OCI-LY1 (cell line): Measurements from ENCODE around the gene ATG7.
"Not testable (repeated sequence)": the region's sequence is repeated elsewhere in the genome, so short reads cannot be mapped to it uniquely, and the experiment has no call there.

Source experiments
- EZH2 ChIP-seq: fragments of 200-600 bp; sonication (generic), shearing (Covaris generic); IDR thresholded peaks from 2 replicates; pipeline ENCODE4 v1.8.0; 2017; ENCODE audit warnings: borderline replicate concordance, mixed run types, mild to moderate bottlenecking, antibody characterized with exemption, low read length, moderate library complexity, mixed read lengths
- TF ChIP-seq, protein P1 (sequence below): fragments of 200-600 bp; sonication (generic), shearing (Covaris generic); IDR thresholded peaks from 2 replicates; pipeline ENCODE4 v1.5.1; 2017; ENCODE audit warnings: mild to moderate bottlenecking, antibody characterized with exemption, low read length, moderate library complexity, mixed read lengths

DNA sequence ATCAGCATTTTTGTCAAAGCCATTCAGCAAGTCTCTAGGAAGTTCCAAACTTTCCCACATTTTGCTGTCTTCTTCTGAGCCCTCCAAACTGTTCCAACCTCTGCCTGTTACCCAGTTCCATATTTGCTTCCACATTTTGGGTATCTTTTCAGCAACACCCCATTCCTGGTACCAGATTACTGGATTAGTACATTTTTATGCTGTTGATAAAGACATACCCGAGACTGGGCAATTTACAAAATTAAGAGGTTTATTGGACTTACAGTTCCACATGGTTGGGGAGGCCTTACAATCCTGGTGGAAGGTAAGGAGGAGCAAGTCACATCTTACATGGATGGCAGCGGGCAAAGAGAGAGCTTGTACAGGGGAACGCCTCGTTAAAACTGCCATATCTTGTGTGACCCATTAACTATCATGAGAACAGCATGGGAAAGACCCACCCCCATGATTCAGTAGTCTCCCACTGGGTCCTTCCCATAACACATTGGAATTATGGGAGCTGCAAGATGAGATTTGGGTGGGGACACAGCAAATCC is 136.2 kb downstream of the ATG7 start:
- TF ChIP-seq, protein P1, sequence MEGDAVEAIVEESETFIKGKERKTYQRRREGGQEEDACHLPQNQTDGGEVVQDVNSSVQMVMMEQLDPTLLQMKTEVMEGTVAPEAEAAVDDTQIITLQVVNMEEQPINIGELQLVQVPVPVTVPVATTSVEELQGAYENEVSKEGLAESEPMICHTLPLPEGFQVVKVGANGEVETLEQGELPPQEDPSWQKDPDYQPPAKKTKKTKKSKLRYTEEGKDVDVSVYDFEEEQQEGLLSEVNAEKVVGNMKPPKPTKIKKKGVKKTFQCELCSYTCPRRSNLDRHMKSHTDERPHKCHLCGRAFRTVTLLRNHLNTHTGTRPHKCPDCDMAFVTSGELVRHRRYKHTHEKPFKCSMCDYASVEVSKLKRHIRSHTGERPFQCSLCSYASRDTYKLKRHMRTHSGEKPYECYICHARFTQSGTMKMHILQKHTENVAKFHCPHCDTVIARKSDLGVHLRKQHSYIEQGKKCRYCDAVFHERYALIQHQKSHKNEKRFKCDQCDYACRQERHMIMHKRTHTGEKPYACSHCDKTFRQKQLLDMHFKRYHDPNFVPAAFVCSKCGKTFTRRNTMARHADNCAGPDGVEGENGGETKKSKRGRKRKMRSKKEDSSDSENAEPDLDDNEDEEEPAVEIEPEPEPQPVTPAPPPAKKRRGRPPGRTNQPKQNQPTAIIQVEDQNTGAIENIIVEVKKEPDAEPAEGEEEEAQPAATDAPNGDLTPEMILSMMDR: not testable (repeated sequence)
- not testable (repeated sequence) for TF ChIP-seq EZH2
